H1 (cell line): ENCODE measurements around the gene EEF1AKMT3. TPM values are rescaled to one million over a fixed set of nuclear protein-coding genes. Genes with fewer than 3 reads are reported as not detected.

Experiments used
- BACH1 ChIP-seq: IDR thresholded peaks from 2 replicates; pipeline ENCODE4 v1.6.1; 2012; ENCODE audit warnings: low read length, improper control_type of control experiment
- CEBPB ChIP-seq: IDR thresholded peaks from 2 replicates; pipeline ENCODE4 v1.6.1; 2012; ENCODE audit warnings: low read depth, low read length
- CHD1 ChIP-seq: IDR thresholded peaks from 2 replicates; pipeline ENCODE4 v1.6.1; 2012; ENCODE audit warnings: low read depth, low read length, improper control_type of control experiment
- CTBP2 ChIP-seq: IDR thresholded peaks from 2 replicates; pipeline ENCODE4 v1.7.0; 2011; ENCODE audit warnings: borderline replicate concordance, mild to moderate bottlenecking, moderate library complexity, mixed read lengths, low read length; ENCODE audit not compliant: insufficient read depth, insufficient read length
- EGR1 ChIP-seq: IDR thresholded peaks from 2 replicates; pipeline ENCODE4 v1.6.1; 2011; ENCODE audit warnings: low read depth, low read length, borderline replicate concordance
- EP300 ChIP-seq, 2 experiments: IDR thresholded peaks; 1 replicate in 1 of 2; 2 replicates in 1 of 2; pipeline ENCODE4 v1.6.1; 2011 to 2012; ENCODE audit warnings: low read depth in 2 of 2, low read length in 2 of 2, mild to moderate bottlenecking in 2 of 2, borderline replicate concordance in 1 of 2, inconsistent platforms in 1 of 2, moderate library complexity in 1 of 2
- FOSL1 ChIP-seq: IDR thresholded peaks from 2 replicates; pipeline ENCODE4 v1.6.1; 2011; ENCODE audit warnings: mild to moderate bottlenecking, low read depth, low read length, moderate library complexity; ENCODE audit not compliant: insufficient read depth
- KDM4A ChIP-seq: IDR thresholded peaks from one replicate; pipeline ENCODE4 v1.7.1; 2012; ENCODE audit warnings: low read depth, mild to moderate bottlenecking, moderate library complexity, low read length, inconsistent platforms; ENCODE audit not compliant: severe bottlenecking
- KDM5A ChIP-seq: fragments of 200-600 bp; IDR thresholded peaks from 2 replicates; pipeline ENCODE4 v1.7.1; 2012; ENCODE audit warnings: mild to moderate bottlenecking, low read length, inconsistent platforms, mixed read lengths
- MAX ChIP-seq: IDR thresholded peaks from 2 replicates; pipeline ENCODE4 v1.6.1; 2012; ENCODE audit warnings: inconsistent platforms
- POLR2AphosphoS5 ChIP-seq: IDR thresholded peaks from 2 replicates; pipeline ENCODE4 v1.6.1; 2011; ENCODE audit warnings: low read depth, low read length
- SAP30 ChIP-seq: fragments of 300-600 bp; sonication (generic); IDR thresholded peaks from 2 replicates; pipeline ENCODE4 v1.7.1; 2012; ENCODE audit warnings: low read length, moderate library complexity, mild to moderate bottlenecking, inconsistent platforms; ENCODE audit not compliant: insufficient read depth, insufficient replicate concordance
- SIN3A ChIP-seq, 2 experiments: IDR thresholded peaks in 1 of 2; conservative IDR thresholded peaks in 1 of 2; 2 replicates each; pipeline ENCODE4 v1.6.1; 2011 to 2012; ENCODE audit warnings: low read length in 2 of 2, improper control_type of control experiment in 1 of 2, low read depth in 1 of 2, mild to moderate bottlenecking in 1 of 2
- SIX5 ChIP-seq: IDR thresholded peaks from 2 replicates; pipeline ENCODE4 v1.6.1; 2011; ENCODE audit warnings: mild to moderate bottlenecking, low read depth, low read length
- SP1 ChIP-seq: IDR thresholded peaks from 2 replicates; pipeline ENCODE4 v1.6.1; 2011; ENCODE audit warnings: low read depth, low read length
- TAF7 ChIP-seq: optimal IDR thresholded peaks from 2 replicates; pipeline ENCODE3; 2011; ENCODE audit warnings: low read depth, mild to moderate bottlenecking, inconsistent platforms, low read length, moderate library complexity, borderline replicate concordance
- TCF12 ChIP-seq: IDR thresholded peaks from 2 replicates; pipeline ENCODE4 v1.6.1; 2011; ENCODE audit warnings: low read depth, mild to moderate bottlenecking, low read length
- polyA plus RNA-seq, 7 experiments: library from polyadenylated mRNA; depleted of rRNA in 3 of 7; stranded (reverse) in 5 of 7; unstranded in 2 of 7; fragments of >200 nt in 5 of 7; fragments of 200-250 nt in 2 of 7; gene quantifications; 1 replicate in 5 of 7; 2 replicates in 1 of 7; 4 replicates in 1 of 7; pipeline versions ENCODE4 v1.2.1 to v1.2.3, GENCODE V29; 2011 to 2013; ENCODE audit warnings: missing spikeins in 2 of 7, mixed read lengths in 2 of 7
- total RNA-seq: library from RNA; stranded (reverse); fragmentation: NEBNext Ultra II Directional; extraction: Animal tissue kit (Norgen Biotek cat#: 25700); gene quantifications from 2 replicates; pipeline ENCODE4 v1.2.1, GENCODE V29; 2021

The EEF1AKMT3 gene
- total and polyA plus RNA-seq, 2 of the 8 experiments (the other 6 are each of a cell fraction or from before 2014, with no cell fraction given) = 3.1 to 4.4 TPM

DNA sequence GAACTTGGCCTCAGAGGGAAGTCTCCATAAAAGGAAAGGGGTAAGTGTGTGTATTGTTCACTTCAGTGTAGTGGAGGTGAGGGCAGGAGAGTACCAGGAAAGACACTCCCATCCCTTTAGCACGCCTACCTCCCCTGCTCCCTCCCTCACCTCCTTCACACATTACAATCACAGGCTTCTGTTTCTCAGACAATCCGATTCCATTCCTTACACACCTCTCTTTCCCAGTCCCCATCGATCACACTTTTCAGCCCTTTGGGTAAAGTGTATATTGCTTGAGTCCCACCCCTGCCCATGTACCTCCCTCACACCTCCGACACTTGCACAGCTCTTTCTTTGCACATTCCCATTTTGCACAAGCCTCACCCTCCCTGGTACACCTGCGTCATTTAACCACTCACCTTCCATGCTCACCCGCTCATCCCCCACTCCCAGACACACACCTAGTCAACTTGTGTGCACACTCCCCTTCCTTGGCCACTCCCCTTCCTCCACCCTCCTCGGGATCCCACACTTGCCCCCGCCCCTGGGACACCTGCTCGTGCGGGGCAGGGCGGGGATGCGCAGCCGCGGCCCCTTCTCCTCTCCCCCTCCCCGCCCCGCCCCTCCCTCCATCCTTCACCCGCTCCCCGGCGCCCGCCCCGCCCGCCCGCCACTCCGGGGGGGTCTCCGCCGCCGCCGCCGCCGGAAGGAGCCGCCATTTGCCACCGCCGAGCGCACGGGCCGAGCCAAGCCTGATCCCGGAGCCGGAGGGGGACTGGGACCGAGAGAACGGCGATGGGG lies 17.8 kb upstream of the EEF1AKMT3 start, which contains the start of gene MARCHF9 (continued):
- TF ChIP-seq CTBP2 (peak; percentile 70), SIX5 (no peak), EP300 (IDR thresholded peaks at IDR 0.05; ENCODE audit: borderline replicate concordance in 1 of 2, low read depth in 2 of 2, low read length in 2 of 2) (no peak), CHD1 (no peak), POLR2AphosphoS5 (no peak), SP1 (peak; percentile 9; the same call in 1 of the 2 replicates), BACH1 (no peak), SAP30 (peak; percentile 32), KDM4A (peak; percentile 61), FOSL1 (no peak), SIN3A (conservative IDR thresholded peaks at IDR 0.05 in 1 of 2, IDR thresholded peaks at IDR 0.05 in 1 of 2; ENCODE audit: low read depth in 1 of 2, low read length in 2 of 2) (0 out of 4 replicates have a peak, but pooled peaks of 1 of the 2 experiments have one; percentile 65), MAX (peak; percentile 31; the same call in 1 of the 2 replicates), EGR1 (peak; percentile 33; the same call in 1 of the 2 replicates), KDM5A (no peak), CEBPB (no peak), TCF12 (no peak), TAF7 (no peak)
